HG03521 (cell line): ENCODE results near the gene CATSPER1.

Source experiments
- ATAC-seq: cut with Tn5 transposase; IDR thresholded peaks from one replicate; pipeline ENCODE4 v1.9.1; 2021; ENCODE audit warnings: mild to moderate bottlenecking, moderate library complexity; ENCODE audit not compliant: unreplicated experiment

The CATSPER1 gene

DNA sequence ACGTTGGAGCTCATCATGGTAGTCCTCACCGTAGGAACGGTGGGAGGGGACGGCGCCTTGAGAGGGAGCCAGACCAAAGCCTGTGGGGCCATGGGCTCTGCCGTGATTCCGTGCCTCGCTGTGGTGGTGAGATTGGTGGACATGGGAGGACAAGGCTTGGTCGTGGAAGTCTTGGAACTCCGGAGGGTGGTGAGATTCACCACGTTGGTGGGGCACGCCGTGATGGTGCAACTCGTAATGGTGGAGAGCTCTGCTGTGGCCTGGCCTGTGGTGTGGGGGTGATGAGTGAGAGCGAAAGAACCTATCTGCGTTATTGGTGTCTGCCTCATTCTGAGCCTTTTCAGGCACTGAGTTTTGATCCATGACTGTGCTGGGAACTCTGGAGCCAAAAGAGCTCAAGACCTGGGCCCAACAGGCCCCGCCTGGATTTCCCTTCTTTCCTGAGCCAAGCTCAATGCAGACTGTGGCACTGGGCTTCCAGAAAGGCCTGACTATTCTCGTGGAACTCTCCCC, at the start of gene CATSPER1:
Gene CATSPER1 (minus strand): TSS at position 463 of the 513 bp plus-strand sequence. CDS start 100 bp downstream, at position 363.
- ATAC-seq = no peak

DNA sequence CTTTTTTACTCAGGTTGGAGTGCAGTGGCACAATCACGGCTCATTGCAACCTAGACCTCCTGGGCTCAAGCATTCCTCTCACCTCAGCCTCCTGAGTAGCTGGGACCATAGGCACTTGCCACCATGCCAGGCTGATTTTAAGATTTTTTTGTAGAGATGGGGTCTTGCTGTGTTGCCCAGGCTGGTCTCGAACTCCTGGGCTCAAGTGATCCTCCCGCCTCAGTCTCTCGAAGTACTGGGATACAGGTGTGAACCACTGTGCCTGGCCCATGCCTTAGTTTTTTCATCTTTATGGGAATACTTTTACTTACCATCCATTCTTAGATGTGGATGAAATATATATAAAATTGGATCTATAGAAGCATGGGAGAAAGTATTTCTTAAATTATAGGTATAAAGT, 49.0 kb upstream of the CATSPER1 start:
- no peak for ATAC-seq

DNA sequence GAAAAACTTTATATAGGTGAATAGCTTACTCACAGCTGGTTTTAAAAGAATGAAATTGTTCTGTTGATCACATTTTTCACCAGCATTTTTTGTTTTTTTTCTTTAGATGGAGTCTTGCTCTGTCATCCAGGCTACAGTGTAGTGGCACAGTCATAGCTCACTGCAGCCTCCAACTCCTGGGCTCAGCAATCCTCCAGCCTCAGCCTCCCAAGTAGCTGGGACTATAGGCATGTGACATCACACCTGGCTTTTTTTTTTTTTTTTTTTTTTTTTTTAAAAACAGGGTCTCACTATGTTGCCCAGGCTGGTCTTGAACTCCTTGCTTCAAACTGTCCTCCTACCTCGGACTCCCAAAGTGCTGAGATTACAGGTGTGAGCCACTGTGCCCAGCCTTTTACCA, 47.4 kb upstream of the CATSPER1 start:
- no peak for ATAC-seq

DNA sequence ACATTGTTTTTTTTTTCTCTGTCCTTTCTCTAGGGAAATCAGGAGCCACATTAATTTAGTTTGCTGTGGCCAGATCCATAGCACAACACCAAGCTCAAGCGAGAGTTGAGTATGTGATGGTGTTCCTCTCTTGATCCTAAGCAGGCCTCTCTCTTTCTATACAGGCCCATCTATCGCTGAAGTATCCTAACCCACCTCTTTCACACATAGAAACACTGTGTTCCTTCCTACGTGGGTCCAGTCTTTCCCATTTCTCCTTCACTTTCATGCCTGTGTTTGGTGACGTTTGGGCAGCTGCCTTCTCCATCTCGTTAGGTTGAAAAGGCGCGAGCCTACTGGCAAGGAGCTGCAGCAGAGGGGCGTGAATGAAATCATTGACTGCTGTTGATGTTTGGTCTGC, 46.2 kb upstream of the CATSPER1 start:
- no peak for ATAC-seq

DNA sequence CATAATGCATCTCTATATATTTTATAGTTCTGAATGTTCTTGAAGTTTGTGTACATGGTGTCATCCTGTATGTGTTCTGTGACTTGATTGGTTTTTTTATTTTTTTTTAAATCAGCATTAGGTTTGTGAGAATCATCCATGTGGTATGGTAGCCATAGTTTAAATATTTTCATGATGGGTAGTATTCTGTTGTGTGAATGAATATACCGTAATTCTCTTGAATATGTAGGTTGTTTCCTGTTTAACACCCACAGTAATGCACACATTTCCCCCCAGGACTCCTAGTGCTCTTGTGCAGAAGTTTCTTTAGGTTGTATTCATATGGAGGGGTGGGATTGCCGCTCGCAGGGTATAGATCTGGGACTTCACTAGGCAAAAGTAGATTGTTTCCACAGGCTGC, 45.8 kb upstream of the CATSPER1 start:
- ATAC-seq = no peak

DNA sequence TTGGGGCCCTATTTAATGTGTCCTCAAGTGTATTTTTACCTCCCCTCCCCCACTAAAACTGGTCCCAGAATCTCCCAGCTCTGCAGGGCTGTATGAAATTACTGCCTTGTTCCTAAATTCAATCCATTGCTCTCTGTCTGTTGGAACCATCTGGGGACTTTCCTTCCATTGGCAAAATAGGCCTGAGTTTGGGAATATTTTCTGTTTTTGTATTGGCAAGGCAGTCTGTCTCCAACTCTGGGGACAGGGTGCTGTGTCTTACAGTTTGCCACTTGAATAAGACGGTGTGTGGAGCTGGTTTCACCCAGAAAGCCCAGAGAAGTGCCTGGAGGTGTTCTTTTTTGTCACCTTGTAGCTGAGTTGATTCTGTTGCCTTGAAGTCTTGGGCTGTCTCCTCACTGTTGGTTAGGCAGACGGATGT, 45.1 kb upstream of the CATSPER1 start:
- no peak for ATAC-seq

DNA sequence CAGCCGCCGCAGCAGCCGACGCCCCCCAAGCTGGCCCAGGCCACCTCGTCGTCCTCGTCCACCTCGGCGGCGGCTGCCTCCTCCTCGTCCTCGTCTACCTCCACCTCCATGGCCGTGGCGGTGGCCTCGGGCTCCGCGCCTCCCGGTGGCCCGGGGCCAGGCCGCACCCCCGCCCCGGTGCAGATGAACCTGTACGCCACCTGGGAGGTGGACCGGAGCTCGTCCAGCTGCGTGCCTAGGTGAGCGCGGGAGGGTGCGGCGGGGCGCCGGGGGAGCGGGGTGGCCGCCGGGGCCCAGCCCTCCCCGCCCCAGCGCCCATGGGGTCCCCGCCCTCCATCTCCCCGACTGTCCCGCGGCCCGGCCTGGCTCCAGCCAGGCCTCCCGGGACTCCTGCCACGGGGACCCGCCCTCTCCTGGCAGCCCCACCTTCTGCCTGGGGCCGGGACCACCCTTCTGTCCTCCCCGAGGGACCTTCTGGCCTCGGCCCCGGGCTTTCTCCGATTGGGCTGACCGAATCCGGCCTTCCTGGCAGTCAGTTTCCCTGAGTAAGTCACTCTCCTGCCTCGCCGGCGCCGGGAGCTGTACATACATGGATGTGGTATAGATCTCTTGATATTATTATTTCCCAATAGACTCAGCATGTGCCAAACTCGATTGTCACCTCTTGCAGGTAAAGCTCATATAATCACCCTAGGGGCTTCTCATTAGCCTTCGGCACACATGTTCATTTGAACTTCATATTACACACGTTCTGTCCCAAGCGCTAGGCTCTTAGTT, 44.5 kb upstream of the CATSPER1 start:
- peak; percentile 16 for ATAC-seq

DNA sequence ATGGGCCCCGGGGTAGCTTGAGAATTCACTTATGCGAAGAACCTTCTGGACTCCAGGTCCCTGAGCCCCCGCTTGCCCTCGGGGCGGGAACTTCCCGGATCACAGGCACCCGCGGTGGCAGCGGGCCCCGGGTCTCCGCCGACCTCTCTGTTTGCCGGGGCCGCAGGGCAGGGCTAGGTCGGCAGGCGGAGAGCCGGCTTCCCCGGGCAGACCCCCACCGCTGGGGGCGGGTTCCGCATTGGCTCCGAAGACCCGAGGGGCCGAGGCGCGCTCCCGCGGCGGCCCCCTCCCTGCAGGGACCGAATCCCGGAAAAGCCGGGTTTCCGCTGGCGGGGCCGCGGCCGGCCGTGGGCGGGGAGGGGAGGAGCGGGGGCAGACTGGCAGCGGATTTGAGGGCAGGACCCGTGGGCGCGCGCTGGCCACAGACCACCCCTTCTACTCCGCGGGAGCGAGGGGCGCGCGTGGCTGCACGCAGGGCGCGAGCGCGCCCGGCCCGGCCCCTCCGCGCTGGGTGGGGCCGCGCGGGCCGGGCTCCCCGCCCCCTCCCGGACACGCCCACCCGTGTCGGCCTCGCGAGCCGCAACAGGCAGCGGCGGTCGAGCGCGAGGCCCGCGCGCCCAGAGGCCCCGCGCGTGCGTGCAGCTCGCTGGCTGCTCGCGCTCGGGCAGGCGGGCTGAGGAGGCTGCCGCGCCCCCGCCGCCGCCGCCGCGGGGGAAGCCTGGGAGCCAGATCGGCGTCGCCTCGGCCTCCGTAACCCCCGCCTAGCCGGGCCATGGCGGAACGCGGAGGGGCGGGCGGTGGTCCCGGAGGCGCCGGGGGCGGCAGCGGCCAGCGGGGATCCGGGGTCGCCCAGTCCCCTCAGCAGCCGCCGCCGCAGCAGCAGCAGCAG, 43.7 kb upstream of the CATSPER1 start, which contains the start of gene PACS1:
Gene PACS1 (plus strand): TSS at position 558 of the 889 bp plus-strand sequence. CDS start 215 bp downstream, at position 773.
- ATAC-seq = peak; percentile 57

DNA sequence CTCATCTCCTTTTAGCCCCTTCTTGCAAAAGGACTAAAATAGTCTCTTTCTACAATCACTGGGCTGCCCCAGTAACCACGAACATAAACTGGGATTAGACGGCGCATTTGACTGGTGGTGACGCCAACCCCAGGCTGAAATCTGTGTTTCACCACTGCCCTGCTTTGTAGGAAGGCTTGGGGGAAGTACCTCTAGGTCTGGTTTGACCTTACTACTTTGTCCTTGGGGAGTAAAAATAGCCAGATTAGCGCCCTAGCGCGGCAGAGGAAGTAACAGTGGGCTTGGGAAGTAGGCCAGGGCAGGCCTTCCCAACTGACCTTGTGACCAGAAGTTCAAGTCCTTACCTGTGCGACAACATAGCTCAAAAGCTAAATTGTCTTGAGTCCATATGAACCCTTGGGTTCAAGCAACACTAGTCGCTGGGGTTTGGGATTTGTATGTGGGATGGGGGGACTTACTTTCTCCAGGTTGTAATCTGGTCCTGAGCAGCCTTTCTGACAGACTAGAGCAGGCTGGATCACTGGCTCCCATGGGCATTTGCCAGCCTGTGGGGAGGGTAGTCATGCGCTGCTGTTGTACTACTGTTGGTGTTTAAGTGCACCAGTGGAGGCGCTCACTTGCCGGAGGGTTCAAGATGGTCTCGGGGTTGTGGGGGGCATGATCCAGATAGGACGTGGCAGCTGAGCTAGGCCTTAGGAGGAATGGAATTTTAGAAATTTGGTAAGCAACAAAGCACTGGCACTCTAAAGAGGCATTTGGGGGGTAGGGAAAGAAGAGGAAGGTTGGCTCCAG, 42.8 kb upstream of the CATSPER1 start:
- no peak for ATAC-seq

DNA sequence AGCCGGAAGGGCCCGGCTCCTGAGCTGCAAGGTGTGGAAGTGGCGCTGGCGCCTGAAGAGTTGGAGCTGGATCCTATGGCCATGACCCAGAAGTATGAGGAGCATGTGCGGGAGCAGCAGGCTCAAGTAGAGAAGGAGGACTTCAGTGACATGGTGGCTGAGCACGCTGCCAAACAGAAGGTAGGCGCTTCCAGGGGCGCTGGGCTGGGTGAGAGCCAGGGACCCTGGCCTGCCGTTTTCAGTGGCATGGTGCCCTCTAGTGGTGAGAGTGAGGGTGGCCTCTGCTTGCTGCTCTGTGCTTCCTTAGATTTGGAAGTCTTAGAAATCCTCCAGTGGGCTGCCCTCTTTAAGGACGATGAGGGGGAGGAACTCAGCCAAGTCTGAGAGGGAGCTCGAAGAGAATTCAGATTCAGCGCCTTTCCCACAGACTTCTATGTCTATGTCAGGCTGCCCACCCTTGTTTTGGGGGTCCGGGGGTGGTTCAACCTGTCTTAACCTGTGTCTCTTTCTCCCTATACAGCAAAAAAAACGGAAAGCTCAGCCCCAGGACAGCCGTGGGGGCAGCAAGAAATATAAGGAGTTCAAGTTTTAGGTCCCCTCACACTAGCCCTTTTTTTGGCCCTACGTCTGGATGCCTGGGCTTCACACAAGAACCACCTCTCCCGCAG, 42.0 kb upstream of the CATSPER1 start:
- no peak for ATAC-seq

DNA sequence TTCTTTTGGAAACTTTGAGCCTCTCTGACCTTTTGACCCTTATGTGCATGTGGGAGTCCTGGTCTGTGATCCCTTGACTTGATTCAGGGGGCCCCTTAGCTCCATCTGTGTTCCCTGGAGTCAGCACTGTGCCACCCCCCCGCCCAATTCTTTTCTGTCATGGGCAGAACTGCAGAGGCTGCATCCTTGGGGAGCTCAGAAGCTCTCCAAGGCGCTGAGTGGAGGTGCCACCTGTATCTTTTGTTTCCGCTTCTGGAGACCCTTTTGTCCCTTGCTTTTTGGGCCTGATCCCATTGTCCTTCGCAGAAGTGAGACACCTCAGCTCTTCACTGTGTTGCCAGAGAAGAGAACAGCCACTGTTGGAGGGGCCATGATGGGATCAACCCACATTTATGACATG, 41.4 kb upstream of the CATSPER1 start:
- ATAC-seq = no peak

DNA sequence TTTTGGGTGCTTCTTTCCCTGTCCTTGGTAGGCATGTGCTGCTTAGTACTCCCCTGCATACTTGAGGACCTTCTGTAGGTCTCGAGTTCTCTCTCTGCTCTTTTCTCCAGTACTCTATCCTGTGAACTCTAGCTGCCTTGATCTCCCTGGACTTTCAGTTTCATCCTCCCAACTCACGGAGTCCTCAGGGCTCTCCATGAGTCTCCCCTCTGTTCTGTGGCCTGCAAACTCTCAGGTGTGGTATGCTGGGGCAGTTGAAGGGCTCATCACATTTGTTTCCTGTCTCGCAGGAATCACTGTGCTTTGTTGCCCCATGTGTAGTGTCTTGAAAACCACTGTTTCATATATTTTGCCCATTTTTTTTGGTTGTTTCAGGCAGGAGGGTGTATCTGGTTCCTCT, 40.5 kb upstream of the CATSPER1 start:
- ATAC-seq = no peak

DNA sequence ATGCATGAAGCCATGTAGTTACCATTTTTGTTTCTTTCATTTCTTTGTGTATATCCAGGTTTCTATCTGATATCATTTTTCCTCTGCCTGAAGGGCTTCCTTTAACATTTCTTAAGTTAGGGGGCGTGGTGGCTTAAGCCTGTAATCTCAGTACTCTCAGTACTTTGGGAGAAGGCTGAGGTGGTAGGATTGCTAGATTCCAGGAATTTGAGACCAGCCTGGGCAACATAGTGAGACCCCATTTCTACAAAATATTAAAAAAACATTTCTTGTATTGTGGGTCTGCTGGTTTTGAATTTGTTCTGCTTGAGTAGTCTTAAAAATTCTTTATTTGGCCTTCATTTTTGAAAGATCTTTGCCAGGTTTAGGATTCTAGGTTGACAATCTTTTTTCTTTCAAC, 38.3 kb upstream of the CATSPER1 start:
- no peak for ATAC-seq

DNA sequence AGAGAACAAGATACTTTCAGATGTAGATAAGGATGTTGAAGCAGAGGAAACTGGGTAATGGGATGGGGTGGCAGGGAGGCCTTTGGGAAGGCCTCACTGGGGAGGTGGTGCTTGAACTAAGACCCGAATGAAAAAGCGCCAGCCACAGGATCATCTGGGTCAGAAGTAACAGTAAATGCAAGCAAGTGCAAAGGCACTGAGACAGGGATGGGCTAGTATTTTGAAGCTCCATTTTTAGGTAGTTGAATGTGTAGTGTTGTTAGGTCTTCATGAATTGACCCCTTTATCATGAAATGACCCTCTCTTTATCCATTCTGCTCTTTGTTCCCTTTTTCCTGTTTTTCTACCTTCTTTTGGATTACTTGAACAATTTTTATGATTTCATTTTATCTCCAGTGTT, 37.6 kb upstream of the CATSPER1 start:
- ATAC-seq = no peak

DNA sequence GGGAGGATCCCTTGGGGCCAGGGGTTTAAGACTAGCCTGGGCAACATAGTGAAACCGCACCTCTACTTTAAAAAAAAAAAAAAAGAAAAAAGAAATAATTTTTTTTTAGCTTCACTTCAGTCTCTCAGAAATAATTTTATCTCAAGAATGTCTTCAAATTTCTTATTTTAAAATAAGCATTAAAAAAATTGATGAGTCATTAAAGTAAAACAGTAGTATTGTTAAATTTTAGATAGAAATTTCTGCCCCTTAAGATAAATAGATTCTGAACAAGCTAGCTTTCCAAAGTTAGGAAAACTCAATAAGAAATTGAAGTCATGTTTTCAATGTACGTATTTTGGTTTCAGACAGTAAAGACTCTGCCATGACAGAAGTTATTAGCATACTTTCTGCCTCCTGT, 36.1 kb upstream of the CATSPER1 start:
- ATAC-seq = no peak

DNA sequence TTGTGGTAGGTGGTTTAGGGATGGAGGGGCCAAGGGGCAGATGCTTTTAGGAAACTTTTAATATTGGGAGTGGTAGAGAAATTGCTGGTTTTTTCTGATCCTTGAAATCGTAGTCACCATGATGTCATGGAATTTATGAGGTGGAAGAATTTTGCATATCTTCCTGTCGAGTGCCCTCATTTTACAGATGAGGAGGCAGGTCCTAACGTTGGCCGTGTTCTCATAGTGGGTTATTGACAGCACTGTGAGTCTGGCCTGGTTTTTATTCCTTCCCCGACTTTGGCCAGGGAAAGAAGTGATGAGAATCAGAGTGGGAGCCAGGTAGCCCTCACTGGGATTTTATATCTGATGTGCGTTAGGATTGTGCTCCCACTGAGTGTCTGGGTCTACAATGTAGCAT, 35.0 kb upstream of the CATSPER1 start:
- no peak for ATAC-seq

DNA sequence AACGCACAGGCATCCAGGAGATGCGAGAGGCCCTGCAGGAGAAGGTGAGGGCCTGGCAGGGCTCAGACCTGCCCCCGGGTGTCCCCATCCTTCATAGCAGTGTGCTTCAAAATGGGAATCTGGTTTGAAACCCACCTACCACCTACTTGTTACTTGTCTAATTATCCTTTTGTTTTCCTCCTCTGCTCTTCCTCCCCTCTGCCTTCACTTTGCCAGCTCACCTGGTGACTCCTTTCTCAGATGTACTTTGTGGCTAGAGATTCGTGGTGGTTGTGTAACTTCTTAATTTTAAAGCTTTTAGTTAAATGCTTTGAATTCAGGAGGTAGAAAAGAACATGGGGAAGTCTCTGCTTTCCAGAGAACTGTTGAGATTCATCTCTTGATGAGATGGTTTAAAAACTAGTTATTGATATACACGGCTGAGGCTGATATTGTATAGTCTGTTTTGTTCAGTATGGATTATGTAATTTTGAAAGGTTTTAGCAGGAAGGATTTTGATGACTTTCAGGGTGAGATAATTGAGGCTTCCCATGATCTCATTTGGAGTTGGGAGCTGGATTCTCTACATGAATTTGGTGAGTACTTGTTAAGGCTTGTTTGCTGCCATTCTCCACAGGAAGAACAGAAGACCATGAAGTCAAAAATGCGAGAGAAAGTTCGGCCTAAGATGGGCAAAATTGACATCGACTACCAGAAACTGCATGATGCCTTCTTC, 33.8 kb upstream of the CATSPER1 start:
- no peak for ATAC-seq

DNA sequence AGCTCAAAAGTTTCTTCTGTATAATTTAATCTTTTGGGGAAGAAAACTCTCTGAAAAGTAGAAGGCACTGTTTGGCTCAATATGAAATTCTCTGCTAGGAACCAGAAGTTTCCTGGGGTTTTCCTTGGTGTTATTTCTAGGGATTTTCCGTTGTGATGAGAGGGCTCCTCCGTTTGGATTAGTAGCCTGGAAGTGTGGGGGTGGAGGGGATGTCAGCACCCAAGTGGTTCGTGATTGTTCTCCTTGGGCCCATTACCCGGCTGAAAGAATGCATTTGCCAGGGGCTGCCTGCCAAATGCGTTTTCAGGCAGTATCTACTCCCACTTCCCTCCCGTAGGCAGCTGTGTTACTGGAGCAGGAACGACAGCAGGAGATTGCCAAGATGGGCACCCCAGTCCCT, 30.2 kb upstream of the CATSPER1 start:
- no peak for ATAC-seq

DNA sequence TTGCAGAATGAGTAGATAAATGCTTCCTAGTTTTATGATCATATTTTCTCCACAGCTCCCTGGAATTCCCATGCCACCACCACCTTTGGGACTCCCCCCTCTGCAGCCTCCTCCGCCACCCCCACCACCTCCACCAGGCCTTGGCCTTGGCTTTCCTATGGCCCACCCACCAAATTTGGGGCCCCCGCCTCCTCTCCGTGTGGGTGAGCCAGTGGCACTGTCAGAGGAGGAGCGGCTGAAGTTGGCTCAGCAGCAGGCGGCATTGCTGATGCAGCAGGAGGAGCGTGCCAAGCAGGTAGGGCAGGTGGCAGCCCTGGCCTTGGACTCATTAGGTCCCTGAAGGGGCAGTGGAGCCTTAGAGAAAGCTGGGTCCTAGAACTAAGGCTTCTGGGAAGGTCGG, 28.7 kb upstream of the CATSPER1 start:
- ATAC-seq = no peak

DNA sequence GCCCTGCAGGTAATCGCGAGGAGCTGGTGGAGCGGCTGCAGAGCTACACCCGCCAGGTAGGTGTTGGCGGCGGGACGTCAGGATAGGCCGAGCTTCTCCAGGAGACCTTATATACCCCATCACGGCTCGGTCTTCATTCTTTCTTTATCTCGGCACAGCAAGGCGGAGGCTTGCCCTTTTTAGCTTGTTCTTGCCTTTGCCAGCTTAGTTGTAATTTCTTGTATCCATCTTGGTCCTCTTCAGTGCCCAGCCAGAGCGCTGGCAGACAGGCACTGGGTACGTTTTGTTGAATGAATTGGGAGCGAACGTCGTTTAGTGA, 26.3 kb upstream of the CATSPER1 start:
- ATAC-seq = no peak
